Activated CD4-positive, alpha-beta T cell treated with anti-CD3 and anti-CD28 coated beads, Interleukin-10, Interleukin-2, amounts not matched to agents 100 ng/mL and 50 ng/mL, durations not matched to agents 16 hours and 8 hours (primary cell): ENCODE measurements around the gene ZSWIM9.

ENCODE experiments used
- DNase-seq: peaks from one replicate; pipeline ENCODE4 v3.0.0-alpha.2; 2020

Gene ZSWIM9

GRCh38 chr19:48175578-48175977, 5.1 kb downstream of the ZSWIM9 start:
- no peak for DNase-seq

DNA sequence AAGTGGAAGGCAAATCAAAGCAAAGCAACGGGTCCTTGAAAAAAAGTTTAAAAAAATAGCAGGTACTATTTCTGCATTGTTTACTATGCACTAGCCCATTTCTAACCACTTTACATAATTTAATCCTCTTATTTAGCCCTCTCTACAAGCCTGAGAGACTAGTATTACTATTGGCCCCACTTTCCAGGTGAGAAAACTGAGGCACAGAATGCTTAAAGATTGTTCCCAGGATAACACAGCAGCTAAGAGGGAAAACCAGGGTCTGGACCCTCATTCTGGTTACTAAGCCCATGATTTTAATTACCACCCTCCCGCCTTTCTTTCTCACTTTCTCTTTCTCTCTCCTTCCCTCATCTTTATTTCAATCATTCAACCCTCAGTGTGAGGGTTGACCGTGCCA, 5.7 kb downstream of the ZSWIM9 start:
- DNase-seq: no peak

- DNase-seq: no peak
Measured at GRCh38 chr19:48181505-48181904, 11.0 kb downstream of the ZSWIM9 start.

GRCh38 chr19:48182434-48182833, 12.0 kb downstream of the ZSWIM9 start:
- no peak for DNase-seq

DNA sequence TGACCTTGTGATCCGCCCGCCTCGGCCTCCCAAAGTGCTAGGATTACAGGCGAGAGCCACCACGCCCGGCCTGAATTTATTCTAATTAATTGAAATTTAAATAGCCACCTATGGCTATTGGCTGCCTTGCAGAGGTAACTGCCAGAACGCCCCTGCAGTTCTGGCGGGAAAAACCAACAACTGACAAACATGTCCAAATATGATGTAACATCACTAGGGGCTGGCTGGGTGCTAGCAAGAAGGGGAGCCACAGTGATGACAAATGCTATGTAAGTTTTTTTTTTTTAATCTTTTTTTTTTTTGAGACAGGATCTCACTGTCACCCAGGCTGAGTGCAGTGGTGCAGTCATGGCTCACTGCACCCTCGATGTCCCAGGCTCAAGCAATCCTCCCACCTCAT, 12.9 kb downstream of the ZSWIM9 start:
- no peak for DNase-seq

- DNase-seq: no peak
Measured at GRCh38 chr19:48186015-48186414, 15.5 kb downstream of the ZSWIM9 start.

- no peak for DNase-seq
Measured at GRCh38 chr19:48186541-48186991, 16.1 kb downstream of the ZSWIM9 start.

DNA sequence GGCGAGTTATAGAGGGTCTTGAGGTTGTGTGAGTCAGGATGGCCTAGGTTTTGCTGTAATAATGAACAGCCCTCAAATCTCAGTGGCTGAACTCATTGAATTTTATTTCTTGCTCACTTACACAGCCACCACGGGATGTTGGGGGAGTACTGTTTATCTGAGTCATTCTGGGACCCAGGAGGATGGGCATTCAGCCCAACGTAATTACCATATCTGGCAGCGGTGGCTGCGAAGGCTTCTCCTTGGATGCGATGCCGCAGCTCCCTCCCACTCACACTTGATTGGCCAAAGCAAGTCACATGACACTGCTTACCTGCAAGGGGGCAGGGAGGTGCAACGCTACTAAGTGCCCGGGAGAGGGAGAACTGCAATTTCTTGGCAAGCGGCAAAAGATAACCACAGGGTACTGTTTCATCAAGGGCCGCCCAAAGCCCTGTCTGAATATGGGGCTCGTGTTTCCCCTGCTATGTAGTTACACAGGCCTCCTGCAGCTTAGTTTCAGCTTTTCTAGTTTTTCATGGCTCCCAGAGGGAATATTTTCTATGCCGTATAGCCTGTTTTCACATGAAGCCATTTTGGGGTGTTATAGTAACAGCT, 19.9 kb downstream of the ZSWIM9 start:
- DNase-seq: peak; percentile 79

- no peak for DNase-seq
Measured at GRCh38 chr19:48190885-48191284, 20.4 kb downstream of the ZSWIM9 start.

DNA sequence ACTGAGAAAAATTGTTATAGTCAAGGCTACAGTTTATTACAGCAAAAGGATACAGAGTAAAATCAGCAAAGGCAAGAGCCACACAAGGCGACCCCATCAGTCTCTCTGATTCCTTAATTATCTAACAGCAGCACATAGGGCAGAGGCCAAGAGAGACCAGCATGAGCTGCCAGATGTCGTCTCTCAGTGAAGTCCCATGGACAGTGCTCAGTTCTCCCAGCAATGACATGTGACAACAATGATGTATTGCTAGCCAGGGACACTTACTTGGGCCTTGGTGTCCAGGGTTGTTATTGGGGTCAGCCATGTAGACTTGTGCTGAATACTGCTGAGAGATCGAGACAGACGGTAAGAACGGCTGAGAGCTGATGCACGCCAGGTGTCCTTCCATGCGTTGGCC, 22.3 kb downstream of the ZSWIM9 start:
- DNase-seq: no peak

DNA sequence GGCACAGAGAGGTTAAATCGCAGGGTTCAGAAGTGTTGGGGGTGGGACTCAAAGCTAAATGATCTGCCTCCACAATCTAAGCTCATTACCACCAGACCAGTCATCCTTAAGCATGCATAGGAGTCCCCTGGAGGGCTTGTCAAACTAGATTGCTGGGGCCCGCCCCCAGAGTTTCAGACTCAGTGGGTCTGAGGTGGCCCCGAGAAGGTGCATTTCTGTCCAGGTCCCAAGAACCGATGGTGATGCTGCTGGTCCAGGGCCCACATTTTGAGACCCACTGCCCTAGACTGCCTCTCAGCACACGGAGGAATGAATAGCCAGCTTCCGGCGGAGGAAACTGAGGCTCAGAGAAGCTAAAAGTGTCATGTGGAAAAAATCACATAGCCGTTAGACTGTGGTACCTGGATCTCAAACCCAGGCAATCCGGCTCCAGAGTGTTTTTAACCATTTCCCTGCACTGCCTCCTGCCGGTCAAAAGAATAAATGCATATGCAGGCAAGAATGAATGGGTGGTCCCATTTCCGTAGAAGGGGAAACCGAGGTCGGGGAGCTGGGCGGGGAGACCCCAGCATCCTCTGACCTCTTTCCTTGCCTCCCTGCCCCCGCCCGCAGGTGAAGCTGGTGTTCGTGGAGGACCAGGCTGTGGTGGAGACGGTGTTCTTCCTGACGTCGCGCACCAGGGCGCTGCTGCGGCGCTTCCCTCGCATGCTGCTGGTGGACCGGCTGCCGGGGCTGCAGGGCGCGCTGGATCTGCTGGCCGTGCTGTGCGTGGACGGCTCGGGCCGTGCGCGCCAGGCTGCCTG, 23.8 kb downstream of the ZSWIM9 start:
- peak; percentile 28 for DNase-seq

DNA sequence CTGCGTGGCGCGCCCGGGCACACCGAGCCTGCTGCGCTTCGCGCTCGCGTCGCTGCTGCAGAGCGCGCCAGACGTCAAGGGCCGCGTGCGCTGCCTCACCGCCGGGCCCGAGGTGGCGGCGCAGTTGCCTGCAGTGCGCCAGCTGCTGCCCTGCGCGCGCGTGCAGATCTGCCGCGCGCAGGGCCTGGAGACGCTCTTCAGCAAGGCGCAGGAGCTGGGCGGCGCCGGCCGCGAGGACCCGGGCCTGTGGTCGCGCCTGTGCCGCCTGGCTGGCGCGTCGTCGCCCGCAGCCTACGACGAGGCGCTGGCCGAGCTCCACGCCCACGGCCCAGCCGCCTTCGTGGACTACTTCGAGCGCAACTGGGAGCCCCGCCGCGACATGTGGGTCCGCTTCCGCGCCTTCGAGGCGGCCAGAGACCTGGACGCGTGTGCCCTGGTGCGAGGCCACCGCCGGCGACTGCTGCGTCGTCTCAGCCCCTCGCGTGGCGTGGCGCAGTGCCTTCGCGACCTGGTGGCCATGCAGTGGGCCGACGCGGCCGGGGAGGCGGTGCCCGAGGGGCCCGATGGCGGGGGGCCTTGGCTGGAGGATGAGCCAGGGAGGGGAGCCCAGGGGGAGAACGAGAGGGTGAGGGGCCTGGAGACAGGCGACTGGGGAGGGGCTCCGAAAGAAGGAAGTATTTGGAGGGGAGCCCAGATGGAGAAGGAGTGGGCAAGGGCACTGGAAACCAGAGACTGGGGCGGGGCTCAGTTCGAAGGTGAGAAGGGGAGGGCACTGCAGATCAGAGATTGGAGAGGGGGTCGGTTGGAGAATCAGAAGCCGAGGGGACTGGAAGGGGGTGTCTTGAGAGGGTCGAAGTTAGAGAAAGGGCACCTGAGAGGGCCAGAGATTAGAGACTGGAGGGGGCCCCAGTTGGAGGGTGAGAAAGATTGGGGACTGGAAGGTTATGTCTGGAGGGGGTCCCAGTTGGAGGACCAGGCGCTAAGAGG, 24.7 kb downstream of the ZSWIM9 start:
- no peak for DNase-seq

- no peak for DNase-seq
Measured at GRCh38 chr19:48196321-48196763, 25.9 kb downstream of the ZSWIM9 start.

DNA sequence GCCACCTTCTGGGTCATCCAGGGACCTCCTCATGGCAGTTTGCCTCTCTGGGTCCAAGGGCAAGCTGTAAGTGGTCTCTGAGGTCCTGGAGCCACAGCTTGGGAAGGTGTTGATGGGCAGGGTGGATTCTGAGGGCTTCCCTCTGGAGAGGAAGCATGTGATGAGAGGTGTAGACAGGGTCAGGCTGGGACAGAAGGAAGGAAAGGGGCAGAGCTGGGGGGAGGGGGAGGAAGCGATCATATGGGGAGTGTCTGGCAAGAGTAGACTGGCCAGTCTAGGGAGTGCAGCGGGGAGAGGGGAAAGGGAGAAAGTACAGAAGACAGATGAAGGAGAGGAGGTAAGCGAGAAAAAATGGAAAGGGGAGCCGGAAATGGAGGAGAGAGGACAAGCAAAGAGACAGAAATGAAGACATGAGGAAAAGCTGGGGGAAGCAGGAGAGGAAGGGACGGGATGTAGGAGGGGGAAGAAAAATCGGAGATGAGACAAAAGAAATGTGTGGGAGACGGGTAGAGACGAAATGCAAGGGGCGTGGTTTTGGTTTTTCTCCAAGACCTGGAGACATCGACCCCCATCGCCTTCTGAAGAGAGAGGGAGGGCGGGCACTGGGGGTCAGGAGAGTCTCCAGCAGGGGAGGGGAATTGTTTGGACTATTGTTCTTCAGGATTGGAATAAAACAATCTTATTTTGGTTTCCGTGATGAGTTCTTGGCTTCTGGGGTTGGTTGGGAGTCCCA, 26.6 kb downstream of the ZSWIM9 start:
- no peak for DNase-seq

DNA sequence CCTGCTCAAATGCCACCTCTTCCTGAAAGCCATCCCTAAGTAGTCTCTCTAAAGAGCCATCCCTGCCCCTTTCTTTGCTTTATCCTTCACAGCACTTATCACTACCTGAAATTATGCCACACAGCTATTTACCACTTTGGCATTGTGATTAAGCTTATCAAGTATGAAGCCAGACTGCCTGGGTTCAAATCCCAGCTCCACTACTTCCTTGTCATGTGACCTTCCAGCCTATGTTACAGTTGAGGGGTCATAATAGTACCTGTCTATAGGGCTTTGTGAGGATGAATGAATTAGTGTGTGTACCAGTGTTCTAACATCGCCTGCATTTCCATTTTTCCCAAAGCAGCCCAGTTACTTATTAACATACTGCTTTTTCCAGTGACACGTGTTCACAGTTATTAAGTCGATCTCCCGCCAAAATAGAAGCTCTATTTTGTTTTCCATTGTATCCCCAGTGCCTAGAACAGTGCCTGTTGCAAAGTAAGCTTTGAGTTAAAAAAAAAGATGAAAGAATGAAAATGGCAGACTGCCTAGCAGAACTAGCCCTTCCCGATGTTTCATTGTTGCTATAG, 32.8 kb downstream of the ZSWIM9 start:
- DNase-seq: no peak

DNA sequence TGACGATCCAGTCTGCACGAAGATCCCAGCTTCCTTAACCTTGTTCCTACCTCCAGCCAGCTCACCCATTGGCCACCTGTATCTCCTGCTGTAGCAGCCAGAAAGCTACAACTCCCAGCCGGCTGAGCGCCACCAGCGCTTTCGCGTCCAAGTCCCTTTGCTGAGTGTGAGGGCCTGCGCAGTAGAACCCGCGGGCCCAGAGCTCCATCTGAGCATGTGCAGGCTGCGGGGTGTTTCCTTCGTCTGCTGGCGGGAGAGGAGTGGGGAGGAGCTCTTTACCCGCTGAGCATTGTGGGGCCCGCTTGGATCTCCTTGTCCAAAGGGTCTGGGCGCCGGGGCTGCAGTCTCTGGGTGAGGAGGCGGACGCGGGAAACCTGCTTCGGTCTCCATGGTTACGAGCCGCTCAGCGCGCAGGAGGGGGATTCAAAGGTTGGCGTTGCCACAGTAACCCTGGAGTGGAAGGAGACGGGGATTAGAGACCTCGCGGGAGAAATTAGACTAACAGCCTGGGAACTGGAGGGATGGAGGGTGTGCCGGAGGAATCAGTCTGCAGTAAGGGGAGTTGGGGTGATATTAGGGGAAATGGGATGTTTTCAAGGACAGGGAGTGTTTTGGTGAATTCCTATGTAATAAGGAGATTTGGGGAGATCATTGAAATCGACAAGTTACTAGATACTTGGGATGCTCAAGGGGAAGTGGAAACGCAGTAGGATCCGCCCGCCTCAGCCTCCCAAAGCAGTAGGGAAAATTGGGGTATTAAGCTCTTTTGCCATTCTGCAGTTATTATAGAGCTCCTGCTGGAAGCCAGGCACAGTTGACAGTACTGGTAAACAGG, 33.5 kb downstream of the ZSWIM9 start:
- DNase-seq: peak; percentile 97

DNA sequence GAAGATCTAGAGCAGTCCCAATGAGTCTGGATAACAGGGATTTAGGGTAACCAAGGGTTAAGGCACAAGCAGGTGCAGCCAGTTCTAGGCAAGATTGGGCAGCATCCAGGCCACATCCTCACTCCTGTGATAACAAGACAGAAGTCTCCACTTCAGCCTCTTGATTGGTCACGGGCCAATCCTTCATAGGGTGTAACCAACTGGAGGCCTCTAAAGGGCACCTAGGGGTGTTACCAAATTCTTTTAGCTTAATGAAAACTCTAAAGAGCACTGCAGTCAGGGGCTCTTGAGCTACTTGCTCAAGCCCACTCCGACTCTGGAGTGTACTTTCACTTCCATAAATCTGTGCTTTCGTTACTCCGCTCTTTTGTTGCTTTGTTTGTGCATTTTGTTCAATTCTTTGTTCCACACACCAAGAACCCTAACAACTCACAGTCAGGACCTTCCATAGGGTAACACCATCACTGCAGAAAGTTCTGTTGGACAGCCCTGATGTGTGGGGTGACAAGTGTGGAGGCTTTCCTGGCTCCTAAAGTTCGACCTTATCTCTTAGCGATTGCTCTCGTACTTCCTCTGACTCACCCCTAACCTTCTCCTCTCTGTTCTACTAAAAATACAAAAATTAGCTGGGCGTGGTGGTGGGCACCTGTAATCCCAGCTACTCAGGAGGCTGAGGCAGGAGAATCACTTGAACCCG, 36.1 kb downstream of the ZSWIM9 start:
- DNase-seq: no peak

DNA sequence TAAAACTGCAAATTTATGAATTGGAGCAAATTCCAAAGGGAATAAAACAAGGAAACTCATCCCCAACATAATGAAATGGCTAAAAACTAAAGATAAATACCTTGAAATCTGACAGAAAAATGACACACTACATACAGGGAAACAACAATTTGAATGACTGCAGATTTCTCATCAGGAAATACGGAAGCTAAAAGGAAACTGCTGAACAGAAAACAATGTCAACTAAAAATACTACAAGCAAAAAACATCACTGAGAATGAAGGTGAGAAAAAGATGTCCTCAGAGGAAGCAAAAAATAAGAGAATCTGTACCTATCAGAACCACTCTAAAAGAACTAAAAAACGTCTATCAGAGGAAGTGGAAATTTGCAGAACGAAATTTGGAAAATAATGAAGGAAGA, 39.5 kb downstream of the ZSWIM9 start:
- DNase-seq: no peak

DNA sequence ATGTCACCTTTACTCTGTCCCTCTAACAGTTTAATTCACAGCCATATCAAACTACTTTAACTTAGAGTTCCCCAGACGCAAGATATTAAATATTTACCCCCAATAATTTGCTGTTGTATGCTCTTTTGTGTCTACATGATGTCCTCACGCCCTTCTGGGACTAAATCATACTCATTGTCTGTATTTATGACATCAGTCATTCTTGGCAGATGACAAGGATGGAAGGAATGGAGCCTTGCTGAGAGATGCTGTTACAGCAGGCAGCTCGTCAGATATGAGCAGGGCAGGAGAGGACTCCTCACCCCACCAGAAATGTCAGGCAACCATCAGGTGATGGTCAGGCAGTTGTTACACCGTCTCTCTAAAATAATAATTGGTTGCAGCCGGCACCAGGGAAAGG, 43.5 kb downstream of the ZSWIM9 start:
- no peak for DNase-seq

GRCh38 chr19:48216933-48217332, 46.5 kb downstream of the ZSWIM9 start:
- no peak for DNase-seq

DNA sequence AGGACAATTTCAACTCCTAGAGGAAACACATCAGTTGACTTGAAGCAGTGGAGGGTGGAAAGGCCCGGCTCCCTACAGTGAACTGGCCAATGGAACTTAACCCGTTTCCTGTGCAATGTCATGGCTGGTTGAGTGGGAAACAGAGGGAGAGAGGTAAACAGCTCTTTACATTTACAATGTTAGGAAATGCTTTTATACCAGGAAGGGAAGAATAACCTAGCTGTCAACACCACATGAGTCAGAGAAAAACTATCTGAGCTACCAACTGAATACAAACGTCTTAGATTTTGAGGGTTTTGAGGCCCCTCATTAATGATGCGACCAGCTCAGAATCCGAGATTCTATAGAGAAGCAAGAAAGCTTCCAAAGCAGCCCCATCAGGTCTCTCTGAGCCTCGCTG, 48.5 kb downstream of the ZSWIM9 start:
- DNase-seq: no peak
